BLaER1 treated with 17β-estradiol and CSF1 and Interleukin-3, amounts not matched to agents 10 nM and 100 nM (cell line): Measurements from ENCODE around the gene FAM174B.

Experiments
- H3K27ac ChIP-seq, 11 experiments: shearing (Covaris generic); formaldehyde crosslinking; 2 replicates each; pipeline ENCODE4 v1.8.1; 2022
- H3K27me3 ChIP-seq, 11 experiments: shearing (Covaris generic); formaldehyde crosslinking; 2 replicates each; pipeline ENCODE4 v1.8.1; 2022
- H3K36me3 ChIP-seq, 11 experiments: shearing (Covaris generic); formaldehyde crosslinking; 2 replicates each; pipeline ENCODE4 v1.8.1; 2022
- H3K4me1 ChIP-seq, 10 experiments: shearing (Covaris generic); formaldehyde crosslinking; 2 replicates each; pipeline ENCODE4 v1.8.1; 2022
- H3K4me2 ChIP-seq, 11 experiments: shearing (Covaris generic); formaldehyde crosslinking; 2 replicates each; pipeline ENCODE4 v1.8.1; 2022
- H3K4me3 ChIP-seq, 10 experiments: shearing (Covaris generic); formaldehyde crosslinking; 2 replicates each; pipeline ENCODE4 v1.8.1; 2022
- H3K9ac ChIP-seq, 11 experiments: shearing (Covaris generic); formaldehyde crosslinking; 2 replicates each; pipeline ENCODE4 v1.8.1; 2022
- H3K9me3 ChIP-seq, 11 experiments: shearing (Covaris generic); formaldehyde crosslinking; replicated peaks in 1 of 11; 2 replicates each; pipeline ENCODE4 v1.8.1; 2022
- H4K20me1 ChIP-seq, 11 experiments: shearing (Covaris generic); formaldehyde crosslinking; 2 replicates each; pipeline ENCODE4 v1.8.1; 2022
- Cebpa-rat ChIP-seq, 11 experiments: shearing (Covaris generic); IDR thresholded peaks; 2 replicates each; pipeline ENCODE4 v1.8.1; 2022

FAM174B gene

DNA sequence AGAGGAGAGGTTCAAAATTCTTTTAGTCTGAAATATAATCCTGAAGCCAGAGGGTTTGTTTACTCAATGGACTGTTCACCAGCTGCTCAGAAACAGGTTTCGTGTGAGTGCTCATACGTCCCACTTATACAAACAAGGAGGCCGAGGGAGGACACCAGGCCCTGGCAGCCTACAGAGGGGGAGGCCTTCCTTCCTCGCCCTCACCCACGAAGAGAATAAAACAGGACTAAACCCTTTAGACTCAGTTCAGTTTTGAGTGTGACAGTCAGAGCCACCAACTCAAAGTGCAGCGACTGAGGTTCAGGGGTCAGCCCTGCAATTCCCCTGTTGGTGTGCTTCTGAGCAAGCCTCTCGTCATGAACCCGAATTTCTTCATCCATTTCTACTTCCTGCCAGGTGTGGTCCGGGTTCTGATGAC, 17.3 kb downstream of the FAM174B start:
- no peak for TF ChIP-seq Cebpa-rat (IDR thresholded peaks at IDR 0.05)

GRCh38 chr15:92637626-92638025, 17.9 kb downstream of the FAM174B start:
- H3K4me1 ChIP-seq: peaks cover 6 to 64% (median 60%) of the 10 kb centered on the region in 10 experiments; a peak in 19 of 20 replicates
- peak overlapping the region in 6 of 11 experiments; percentile 15 to 67 (median 52); a peak in 8 of 22 replicates for H3K27ac ChIP-seq
- peak overlapping the region in 9 of 11 experiments; percentile 39 to 74 (median 69); a peak in 17 of 22 replicates for H3K4me2 ChIP-seq
- peak overlapping the region in 2 of 11 experiments; percentile 6 to 9; a peak in 4 of 22 replicates for H3K9ac ChIP-seq
- H3K9me3 ChIP-seq: peaks cover 20 to 38% (median 30%) of the 10 kb centered on the region in 11 experiments
- H4K20me1 ChIP-seq: no peaks in the 10 kb centered on the region
- no peaks in the 10 kb centered on the region for H3K27me3 ChIP-seq
- no peak for TF ChIP-seq Cebpa-rat (IDR thresholded peaks at IDR 0.05)
- H3K36me3 ChIP-seq: no peaks in the 10 kb centered on the region
- H3K4me3 ChIP-seq: no peak overlapping the region

More for the DNA sequence above, 17.3 kb downstream of the FAM174B start:
- Histone ChIP-seq H3K4me2 (peak overlapping the region in 10 of 11 experiments; percentile 6 to 74 (median 68); a peak in 19 of 22 replicates), H3K4me1 (peaks cover 6 to 58% (median 57%) of the 10 kb centered on the region in 10 experiments; a peak in 19 of 20 replicates), H3K27ac (peak overlapping the region in 5 of 11 experiments; percentile 15 to 67 (median 56); a peak in 6 of 22 replicates), H3K4me3 (no peak overlapping the region), H3K9me3 (peaks cover 20 to 38% (median 30%) of the 10 kb centered on the region in 11 experiments), H4K20me1 (no peaks in the 10 kb centered on the region), H3K9ac (peak overlapping the region in 4 of 11 experiments; percentile 5 to 20 (median 8); a peak in 3 of 22 replicates), H3K27me3 (no peaks in the 10 kb centered on the region), H3K36me3 (no peaks in the 10 kb centered on the region)

DNA sequence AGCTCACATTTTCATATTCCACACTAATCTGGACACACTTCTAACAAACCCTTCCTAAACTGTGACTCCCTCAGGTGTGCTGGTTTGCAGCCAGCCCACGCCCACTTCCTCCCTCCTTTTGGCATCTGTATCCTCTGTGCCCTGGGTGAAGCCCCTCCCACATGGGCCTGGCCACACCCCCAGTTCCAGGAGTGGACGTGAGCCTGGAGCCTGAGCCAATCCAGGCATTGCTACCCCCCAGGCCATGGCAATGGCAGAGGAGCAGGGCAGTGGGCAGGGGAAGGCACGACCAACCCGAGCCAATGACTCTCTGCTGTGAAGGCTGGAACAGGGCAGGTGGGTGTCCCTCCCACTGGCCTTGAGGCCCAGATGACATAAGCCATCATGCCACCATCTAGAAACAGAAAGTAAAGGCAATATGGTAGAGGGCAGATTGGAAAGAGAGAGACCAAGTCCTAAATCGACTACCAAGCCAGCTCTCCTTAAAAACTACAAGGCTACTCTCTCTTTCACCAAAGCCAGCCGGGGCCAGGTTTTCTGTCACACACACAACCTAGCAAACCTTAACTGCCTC, 18.6 kb downstream of the FAM174B start:
- TF ChIP-seq Cebpa-rat (IDR thresholded peaks at IDR 0.05): no peak
- peaks cover 6 to 70% (median 63%) of the 10 kb centered on the region in 10 experiments; a peak in 19 of 20 replicates for H3K4me1 ChIP-seq
- peak overlapping the region in 4 of 11 experiments; percentile 49 to 67 (median 56); a peak in 5 of 22 replicates for H3K27ac ChIP-seq
- H4K20me1 ChIP-seq: no peaks in the 10 kb centered on the region
- peaks cover 16 to 33% (median 26%) of the 10 kb centered on the region in 11 experiments for H3K9me3 ChIP-seq
- H3K4me3 ChIP-seq: no peak overlapping the region
- no peaks in the 10 kb centered on the region for H3K36me3 ChIP-seq
- peak overlapping the region in 9 of 11 experiments; percentile 61 to 74 (median 69); a peak in 17 of 22 replicates for H3K4me2 ChIP-seq
- H3K9ac ChIP-seq: no peak overlapping the region
- no peaks in the 10 kb centered on the region for H3K27me3 ChIP-seq

- H3K4me1 ChIP-seq: peaks cover 6 to 74% (median 65%) of the 10 kb centered on the region in 10 experiments; a peak in 19 of 20 replicates
- TF ChIP-seq Cebpa-rat (IDR thresholded peaks at IDR 0.05): no peak
- H3K36me3 ChIP-seq: no peaks in the 10 kb centered on the region
- H3K4me2 ChIP-seq: peak overlapping the region in 9 of 11 experiments; percentile 61 to 74 (median 69); a peak in 18 of 22 replicates
- H3K9me3 ChIP-seq: peaks cover 16 to 28% (median 23%) of the 10 kb centered on the region in 11 experiments
- H3K9ac ChIP-seq: no peak overlapping the region
- H3K27me3 ChIP-seq: no peaks in the 10 kb centered on the region
- no peaks in the 10 kb centered on the region for H4K20me1 ChIP-seq
- H3K4me3 ChIP-seq: no peak overlapping the region
- peak overlapping the region in 4 of 11 experiments; percentile 25 to 67 (median 38); a peak in 5 of 22 replicates for H3K27ac ChIP-seq
Measured at GRCh38 chr15:92636401-92636907, 19.1 kb downstream of the FAM174B start.

GRCh38 chr15:92634671-92635201, 20.8 kb downstream of the FAM174B start:
- Histone ChIP-seq H3K9ac (no peak overlapping the region), H3K9me3 (peaks cover 9 to 17% (median 11%) of the 10 kb centered on the region in 11 experiments), H3K36me3 (no peaks in the 10 kb centered on the region), H3K4me3 (no peak overlapping the region), H4K20me1 (no peaks in the 10 kb centered on the region), H3K27ac (peak overlapping the region in 1 of 11 experiments; percentile 45; a peak in 1 of 22 replicates), H3K4me1 (peaks cover 11 to 81% (median 71%) of the 10 kb centered on the region in 10 experiments), H3K27me3 (no peaks in the 10 kb centered on the region), H3K4me2 (peak overlapping the region in 8 of 11 experiments; percentile 61 to 74 (median 70); a peak in 15 of 22 replicates)
- no peak for TF ChIP-seq Cebpa-rat (IDR thresholded peaks at IDR 0.05)

DNA sequence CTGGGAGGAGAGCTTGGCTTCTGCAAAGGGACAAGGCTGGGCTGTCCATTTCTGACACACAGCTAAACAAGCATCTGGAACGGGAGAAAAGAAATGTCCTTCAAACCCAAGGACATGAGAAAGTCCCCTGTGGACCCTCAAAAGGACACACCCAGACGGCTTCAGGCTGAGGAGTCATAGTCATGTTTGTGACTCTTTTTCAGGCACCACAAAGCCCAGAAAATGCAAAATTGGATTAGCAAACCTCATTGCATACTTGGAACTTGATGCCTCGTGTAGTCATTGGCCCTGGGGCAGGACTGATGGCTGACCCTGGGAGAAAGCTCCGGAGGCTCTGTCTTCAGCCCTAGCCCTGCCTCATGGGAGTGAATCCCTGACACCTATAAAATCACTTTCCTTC, 21.5 kb downstream of the FAM174B start:
- H3K4me3 ChIP-seq: no peak overlapping the region
- no peak for TF ChIP-seq Cebpa-rat (IDR thresholded peaks at IDR 0.05)
- H3K9me3 ChIP-seq: peaks cover 2 to 10% (median 5%) of the 10 kb centered on the region in 11 experiments; a peak in 18 of 22 replicates
- H3K9ac ChIP-seq: no peak overlapping the region
- no peaks in the 10 kb centered on the region for H3K27me3 ChIP-seq
- peaks cover 11 to 87% (median 77%) of the 10 kb centered on the region in 10 experiments for H3K4me1 ChIP-seq
- no peaks in the 10 kb centered on the region for H4K20me1 ChIP-seq
- H3K27ac ChIP-seq: peak overlapping the region in 1 of 11 experiments; percentile 58; a peak in 1 of 22 replicates
- no peaks in the 10 kb centered on the region for H3K36me3 ChIP-seq
- H3K4me2 ChIP-seq: peak overlapping the region in 8 of 11 experiments; percentile 10 to 74 (median 68); a peak in 15 of 22 replicates

- H3K27me3 ChIP-seq: no peaks in the 10 kb centered on the region
- H3K9me3 ChIP-seq: 0 out of 22 replicates have a peak, but pooled peaks cover 0 to 4% (median 0%) of the 10 kb centered on the region in 11 experiments
- peak overlapping the region in 2 of 11 experiments; percentile 35 to 58; a peak in 2 of 22 replicates for H3K27ac ChIP-seq
- no peaks in the 10 kb centered on the region for H3K36me3 ChIP-seq
- no peaks in the 10 kb centered on the region for H4K20me1 ChIP-seq
- no peak overlapping the region for H3K4me3 ChIP-seq
- no peak for TF ChIP-seq Cebpa-rat (IDR thresholded peaks at IDR 0.05)
- peaks cover 11 to 84% (median 74%) of the 10 kb centered on the region in 10 experiments for H3K4me1 ChIP-seq
- peak overlapping the region in 8 of 11 experiments; percentile 10 to 74 (median 68); a peak in 14 of 22 replicates for H3K4me2 ChIP-seq
- H3K9ac ChIP-seq: no peak overlapping the region
Measured at GRCh38 chr15:92633418-92633817, 22.2 kb downstream of the FAM174B start.

DNA sequence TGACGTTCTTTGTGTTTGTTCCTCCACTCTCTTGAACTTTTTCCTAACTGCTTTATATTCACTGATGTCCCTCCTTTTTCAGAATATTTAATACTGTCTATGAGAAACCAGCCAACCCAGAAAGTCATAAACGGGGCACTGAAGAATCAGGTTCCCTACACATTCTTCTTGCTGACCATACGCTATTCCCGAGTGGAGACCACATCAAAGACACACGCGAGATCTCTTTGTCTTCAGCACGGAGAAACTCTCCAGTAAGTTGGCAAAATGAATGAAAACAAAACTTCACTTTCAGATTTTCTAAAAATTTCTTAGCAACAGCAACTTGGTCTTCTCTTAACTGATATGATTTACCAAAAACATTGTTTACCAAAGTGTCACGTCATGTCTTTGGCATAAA, 22.6 kb downstream of the FAM174B start:
- peak overlapping the region in 2 of 11 experiments; percentile 35 to 58; a peak in 2 of 22 replicates for H3K27ac ChIP-seq
- 0 out of 22 replicates have a peak, but pooled peaks cover 0 to 4% (median 0%) of the 10 kb centered on the region in 11 experiments for H3K9me3 ChIP-seq
- no peaks in the 10 kb centered on the region for H3K36me3 ChIP-seq
- H3K27me3 ChIP-seq: no peaks in the 10 kb centered on the region
- peak overlapping the region in 7 of 11 experiments; percentile 10 to 74 (median 69); a peak in 8 of 22 replicates for H3K4me2 ChIP-seq
- no peaks in the 10 kb centered on the region for H4K20me1 ChIP-seq
- TF ChIP-seq Cebpa-rat (IDR thresholded peaks at IDR 0.05): no peak
- peaks cover 11 to 80% (median 70%) of the 10 kb centered on the region in 10 experiments for H3K4me1 ChIP-seq
- H3K9ac ChIP-seq: no peak overlapping the region
- no peak overlapping the region for H3K4me3 ChIP-seq
